CD4-positive, CD25-positive, alpha-beta regulatory T cell (primary cell): ENCODE data around the gene THAP4. TPM values are rescaled to one million over a fixed set of nuclear protein-coding genes. Genes with fewer than 3 reads are reported as not detected.

Experiments used
- ATAC-seq, 2 donors: fragments of 150-1000 bp; cut with Tn5 transposase; one replicate each; pipeline ENCODE4 v1.10.0; 2021; ENCODE audit warnings: low read depth in 2 of 2, moderate number of reproducible peaks in 2 of 2, moderate library complexity in 1 of 2
- DNase-seq, 3 donors: peaks; one replicate each; pipeline versions ENCODE4 v3.0.0 to v3.0.0-alpha.2; 2012 to 2022; ENCODE audit warnings: mixed read lengths in 1 of 3
- H3K27ac ChIP-seq: one replicate; pipeline ENCODE4 v1.7.0; 2013; ENCODE audit warnings: mild to moderate bottlenecking, low read length; ENCODE audit not compliant: insufficient read depth, poor library complexity, severe bottlenecking
- H3K27me3 ChIP-seq: one replicate; pipeline ENCODE4 v1.7.0; 2013; ENCODE audit warnings: low read length; ENCODE audit not compliant: control insufficient read depth, insufficient read depth
- H3K36me3 ChIP-seq: one replicate; pipeline ENCODE4 v1.7.0; 2013; ENCODE audit warnings: mild to moderate bottlenecking, low read length, moderate library complexity; ENCODE audit not compliant: control insufficient read depth, insufficient read depth
- H3K4me1 ChIP-seq: 2 replicates; pipeline ENCODE4 v1.7.0; 2013; ENCODE audit warnings: mild to moderate bottlenecking, low read length; ENCODE audit not compliant: insufficient read depth, control insufficient read depth, poor library complexity, severe bottlenecking
- H3K4me3 ChIP-seq: one replicate; pipeline ENCODE4 v1.7.0; 2013; ENCODE audit warnings: low read depth, mild to moderate bottlenecking, low read length, moderate library complexity
- H3K9me3 ChIP-seq, 2 experiments: 1 replicate in 1 of 2; 2 replicates in 1 of 2; pipeline ENCODE4 v1.7.0; 2013; ENCODE audit warnings: low read length in 2 of 2, mild to moderate bottlenecking in 1 of 2, moderate library complexity in 1 of 2; ENCODE audit not compliant: control insufficient read depth in 2 of 2
- H3K27ac Mint-ChIP-seq, 3 donors: one replicate each; pipeline ENCODE4 v1.8.0; 2020 to 2022; ENCODE audit warnings: mild to moderate bottlenecking in 3 of 3, mixed read lengths in 3 of 3, moderate library complexity in 2 of 3
- H3K27me3 Mint-ChIP-seq: one replicate; pipeline ENCODE4 v1.8.0; 2022; ENCODE audit warnings: mild to moderate bottlenecking, mixed read lengths
- H3K36me3 Mint-ChIP-seq: one replicate; pipeline ENCODE4 v1.8.0; 2020; ENCODE audit warnings: mixed read lengths
- H3K4me1 Mint-ChIP-seq, 4 donors: one replicate each; pipeline ENCODE4 v1.8.0; 2020 to 2022; ENCODE audit warnings: mixed read lengths in 4 of 4, mild to moderate bottlenecking in 1 of 4
- H3K4me3 Mint-ChIP-seq, 4 donors: one replicate each; pipeline ENCODE4 v1.8.0; 2020 to 2022; ENCODE audit warnings: mild to moderate bottlenecking in 4 of 4, mixed read lengths in 4 of 4, moderate library complexity in 3 of 4
- H3K9me3 Mint-ChIP-seq, 7 donors: one replicate each; pipeline ENCODE4 v1.8.0; 2020 to 2022; ENCODE audit warnings: mixed read lengths in 7 of 7, mild to moderate bottlenecking in 3 of 7, moderate library complexity in 2 of 7
- polyA plus RNA-seq, 4 donors: library from polyadenylated mRNA; unstranded; fragments of 300-500 nt; fragmentation: Illumina TruSeq; gene quantifications; one replicate each; pipeline ENCODE4 v1.2.3, GENCODE V29; 2021
- total RNA-seq: library from RNA; stranded (reverse); gene quantifications from one replicate; pipeline ENCODE4 v1.2.3, GENCODE V29; 2022

THAP4 gene
- total and polyA plus RNA-seq, 5 donors from 2014 or later: 37.5 to 47.8 (median 40.0) TPM

GRCh38 chr2:241540771-241541561, 96.0 kb downstream of the THAP4 start:
- H3K4me3 Mint-ChIP-seq: peak overlapping the region in 3 of 4 donors; percentile 33 to 72 (median 61)

GRCh38 chr2:241540401-241540770, 96.6 kb downstream of the THAP4 start:
- peaks cover 46% of the 10 kb centered on the region for H3K27me3 Mint-ChIP-seq
- peaks cover 11% of the 10 kb centered on the region for H3K4me1 ChIP-seq
- ATAC-seq: no peak
- peak overlapping the region in 2 of 4 donors; percentile 61 to 72 for H3K4me3 Mint-ChIP-seq
- no peak overlapping the region for H3K27ac ChIP-seq
- H3K36me3 Mint-ChIP-seq: no peaks in the 10 kb centered on the region
- no peaks in the 10 kb centered on the region for H3K9me3 ChIP-seq
- no peak for DNase-seq
- H3K27me3 ChIP-seq: peaks cover 1% of the 10 kb centered on the region
- H3K9me3 Mint-ChIP-seq: peaks cover 0 to 1% (median 0%) of the 10 kb centered on the region in 7 donors
- no peak overlapping the region for H3K27ac Mint-ChIP-seq
- H3K4me1 Mint-ChIP-seq: peaks cover 0 to 5% (median 0%) of the 10 kb centered on the region in 4 donors
- H3K4me3 ChIP-seq: no peak overlapping the region
- no peaks in the 10 kb centered on the region for H3K36me3 ChIP-seq

More at GRCh38 chr2:241540771-241541561, 96.0 kb downstream of the THAP4 start:
- Mint-ChIP-seq H3K4me1 (peaks cover 0 to 5% (median 0%) of the 10 kb centered on the region in 4 donors), H3K9me3 (peaks cover 0 to 1% (median 0%) of the 10 kb centered on the region in 7 donors), H3K36me3 (no peaks in the 10 kb centered on the region), H3K27me3 (peaks cover 46% of the 10 kb centered on the region), H3K27ac (no peak overlapping the region)
- H3K4me1 ChIP-seq: peaks cover 11% of the 10 kb centered on the region
- no peaks in the 10 kb centered on the region for H3K9me3 ChIP-seq
- ATAC-seq (peak; percentile 67 to 71), DNase-seq (peak; percentile 40 to 54 (median 47))
- H3K27ac ChIP-seq: no peak overlapping the region
- H3K4me3 ChIP-seq: no peak overlapping the region
- peaks cover 6% of the 10 kb centered on the region for H3K27me3 ChIP-seq
- no peaks in the 10 kb centered on the region for H3K36me3 ChIP-seq

- Histone ChIP-seq H3K4me3 (no peak overlapping the region), H3K27me3 (no peaks in the 10 kb centered on the region), H3K9me3 (no peaks in the 10 kb centered on the region), H3K4me1 (peaks cover 11% of the 10 kb centered on the region), H3K36me3 (no peaks in the 10 kb centered on the region), H3K27ac (no peak overlapping the region)
- Mint-ChIP-seq H3K9me3 (peaks cover 0 to 1% (median 0%) of the 10 kb centered on the region in 7 donors), H3K36me3 (no peaks in the 10 kb centered on the region), H3K4me3 (no peak overlapping the region), H3K27me3 (peaks cover 46% of the 10 kb centered on the region), H3K27ac (no peak overlapping the region), H3K4me1 (peaks cover 0 to 5% (median 0%) of the 10 kb centered on the region in 4 donors)
- no peak for ATAC-seq
- DNase-seq: no peak
These were observed 97.2 kb downstream of the THAP4 start for GRCh38 chr2:241539616-241540374.

GRCh38 chr2:241538838-241539615, 97.9 kb downstream of the THAP4 start:
- Histone ChIP-seq H3K9me3 (no peaks in the 10 kb centered on the region), H3K27me3 (no peaks in the 10 kb centered on the region), H3K36me3 (no peaks in the 10 kb centered on the region), H3K4me3 (no peak overlapping the region), H3K27ac (no peak overlapping the region), H3K4me1 (peaks cover 11% of the 10 kb centered on the region)
- DNase-seq: no peak
- Mint-ChIP-seq H3K4me1 (peaks cover 0 to 5% (median 0%) of the 10 kb centered on the region in 4 donors), H3K9me3 (peaks cover 0 to 1% (median 0%) of the 10 kb centered on the region in 7 donors), H3K27me3 (peaks cover 46% of the 10 kb centered on the region), H3K36me3 (no peaks in the 10 kb centered on the region), H3K4me3 (no peak overlapping the region), H3K27ac (no peak overlapping the region)
- ATAC-seq: no peak

GRCh38 chr2:241535871-241536655, 100.9 kb downstream of the THAP4 start:
- peaks cover 0 to 5% (median 0%) of the 10 kb centered on the region in 4 donors for H3K4me1 Mint-ChIP-seq
- Histone ChIP-seq H3K27me3 (no peaks in the 10 kb centered on the region), H3K4me3 (no peak overlapping the region), H3K9me3 (no peaks in the 10 kb centered on the region), H3K36me3 (no peaks in the 10 kb centered on the region), H3K27ac (no peak overlapping the region), H3K4me1 (peaks cover 6% of the 10 kb centered on the region)
- DNase-seq: no peak
- H3K36me3 Mint-ChIP-seq: no peaks in the 10 kb centered on the region
- no peak overlapping the region for H3K27ac Mint-ChIP-seq
- ATAC-seq: no peak
- peaks cover 0 to 1% (median 0%) of the 10 kb centered on the region in 7 donors for H3K9me3 Mint-ChIP-seq
- peaks cover 38% of the 10 kb centered on the region for H3K27me3 Mint-ChIP-seq
- no peak overlapping the region for H3K4me3 Mint-ChIP-seq

GRCh38 chr2:241534701-241535375, 102.1 kb downstream of the THAP4 start:
- no peak overlapping the region for H3K27ac Mint-ChIP-seq
- peaks cover 0 to 2% (median 0%) of the 10 kb centered on the region in 4 donors for H3K4me1 Mint-ChIP-seq
- Histone ChIP-seq H3K9me3 (no peaks in the 10 kb centered on the region), H3K27ac (no peak overlapping the region), H3K4me1 (no peaks in the 10 kb centered on the region), H3K27me3 (no peaks in the 10 kb centered on the region), H3K4me3 (no peak overlapping the region), H3K36me3 (no peaks in the 10 kb centered on the region)
- no peak overlapping the region for H3K4me3 Mint-ChIP-seq
- no peaks in the 10 kb centered on the region for H3K36me3 Mint-ChIP-seq
- DNase-seq: no peak
- ATAC-seq: no peak
- H3K27me3 Mint-ChIP-seq: peaks cover 37% of the 10 kb centered on the region
- no peaks in the 10 kb centered on the region for H3K9me3 Mint-ChIP-seq
